Esophagus muscularis mucosa (tissue), 4 donors: ENCODE measurements around the gene DPEP2. TPM values are rescaled to one million over a fixed set of nuclear protein-coding genes. Genes with fewer than 3 reads are reported as not detected.
A peak's percentile ranks its signal among the peaks of the same experiment; 100 is the strongest.

Experiments
- DNase-seq: peaks from one replicate; pipeline ENCODE4 v3.0.0-alpha.2; 2017; ENCODE audit errors: extremely low spot score
- H3K27ac ChIP-seq, 4 donors: fragments of 200-600 bp; sonication (generic); replicated peaks in 1 of 4; 1 replicate in 3 of 4; 2 replicates in 1 of 4; pipeline ENCODE4 v1.5.1; 2016 to 2019; ENCODE audit warnings: mild to moderate bottlenecking in 1 of 4
- H3K27me3 ChIP-seq, 4 donors: fragments of 200-600 bp; sonication (generic); one replicate each; pipeline versions ENCODE4 v1.5.1 to v1.6.0; 2016 to 2019
- H3K36me3 ChIP-seq, 4 donors: fragments of 200-600 bp; sonication (generic); one replicate each; pipeline ENCODE4 v1.5.1; 2016 to 2019
- H3K4me1 ChIP-seq, 4 donors: fragments of 200-600 bp; sonication (generic); one replicate each; pipeline ENCODE4 v1.5.1; 2016 to 2019
- H3K4me3 ChIP-seq, 4 donors: fragments of 200-600 bp; sonication (generic); 1 replicate in 2 of 4; 2 replicates in 2 of 4; pipeline ENCODE4 v1.5.1; 2016 to 2019; ENCODE audit warnings: mild to moderate bottlenecking in 4 of 4, moderate library complexity in 1 of 4
- H3K9me3 ChIP-seq, 4 donors: fragments of 200-600 bp; sonication (generic); 1 replicate in 3 of 4; 2 replicates in 1 of 4; pipeline ENCODE4 v1.5.1; 2016 to 2019
- EP300 ChIP-seq: sonication (generic); formaldehyde crosslinking; IDR thresholded peaks from one replicate; pipeline ENCODE4 v1.6.1; 2017; ENCODE audit warnings: antibody characterized with exemption
- POLR2A ChIP-seq: fragments of 450-650 bp; IDR thresholded peaks from one replicate; pipeline ENCODE4 v1.6.1; 2017; ENCODE audit warnings: antibody characterized with exemption, moderate library complexity, mild to moderate bottlenecking, low read depth
- POLR2AphosphoS5 ChIP-seq, 2 donors: sonication (generic); formaldehyde crosslinking; IDR thresholded peaks; one replicate each; pipeline ENCODE4 v1.6.1; 2017; ENCODE audit warnings: antibody characterized with exemption in 2 of 2
- WGBS: methylation state at CpG from one replicate; pipeline ENCODE4 v1.1.5; 2018; 5-methylcytosine and 5-hydroxymethylcytosine counted together
- intact Hi-C: fragments of 100-400 bp; cut with DNase I; formaldehyde crosslinking; loops from one replicate; pipeline ENCODE4 v1.15.1; 2023
- total RNA-seq, 4 donors: library from RNA; depleted of rRNA; stranded (reverse); fragments of >200 nt; gene quantifications; one replicate each; pipeline versions ENCODE4 v1.1.0 to v1.2.1, GENCODE V29; 2016
- TF ChIP-seq, protein P1 (sequence below), 3 experiments: fragments of 200-600 bp in 2 of 3; fragments of 450-650 bp in 1 of 3; sonication (generic) in 2 of 3; IDR thresholded peaks; one replicate each; pipeline ENCODE4 v1.5.1; 2017 to 2019; ENCODE audit warnings: antibody characterized with exemption in 3 of 3, mild to moderate bottlenecking in 2 of 3, moderate library complexity in 1 of 3

Gene DPEP2
- total RNA-seq, 4 donors from 2014 or later: 1.4 to 5.5 (median 3.7) TPM

DNA sequence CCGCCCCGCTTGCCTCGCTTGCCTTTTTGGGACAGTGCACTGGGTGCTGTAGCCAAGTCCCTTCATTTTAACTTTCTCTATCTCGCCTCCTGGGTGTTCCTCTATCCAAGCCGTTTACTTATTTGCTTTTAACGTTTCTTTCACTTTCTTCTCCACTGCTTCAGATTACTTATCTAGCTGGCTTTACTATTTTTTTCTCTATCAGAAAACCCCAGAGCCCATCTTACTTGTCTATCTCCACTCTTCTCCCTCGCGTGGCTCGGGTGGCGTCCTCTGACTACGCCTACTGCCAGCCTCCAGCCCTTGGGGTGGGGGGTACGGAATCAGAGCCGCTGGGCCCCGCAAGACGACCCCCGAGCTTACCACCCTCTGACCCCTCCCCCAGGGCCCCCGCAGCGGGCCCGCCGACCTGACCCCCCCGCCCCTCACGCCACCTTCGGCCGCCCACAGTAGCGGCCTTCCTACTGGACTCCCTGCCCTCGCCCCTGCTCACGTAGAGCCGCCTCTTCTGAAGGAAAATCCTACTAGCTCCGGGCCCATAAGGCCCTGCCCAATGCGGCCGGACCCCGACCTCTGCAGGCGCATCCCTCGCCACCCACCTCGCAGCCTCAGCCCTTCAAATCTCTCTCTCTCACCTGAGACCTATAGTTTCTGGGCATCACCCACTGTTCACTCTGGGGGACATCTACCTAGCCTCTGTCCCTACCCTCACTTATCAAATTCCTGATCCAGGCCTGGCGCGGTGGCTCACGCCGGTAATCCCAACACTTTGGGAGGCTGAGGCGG, 29.8 kb downstream of the DPEP2 start:
- H3K36me3 ChIP-seq: no peaks in the 10 kb centered on the region
- H3K4me1 ChIP-seq: peaks cover 27 to 46% (median 41%) of the 10 kb centered on the region in 4 donors
- H3K27me3 ChIP-seq: no peaks in the 10 kb centered on the region
- peak overlapping the region; percentile 96 to 100 (median 98) for H3K27ac ChIP-seq
- no peak for TF ChIP-seq POLR2A
- no peak for TF ChIP-seq POLR2AphosphoS5 (IDR thresholded peaks at IDR 0.05)
- TF ChIP-seq EP300: no peak
- TF ChIP-seq, protein P1, sequence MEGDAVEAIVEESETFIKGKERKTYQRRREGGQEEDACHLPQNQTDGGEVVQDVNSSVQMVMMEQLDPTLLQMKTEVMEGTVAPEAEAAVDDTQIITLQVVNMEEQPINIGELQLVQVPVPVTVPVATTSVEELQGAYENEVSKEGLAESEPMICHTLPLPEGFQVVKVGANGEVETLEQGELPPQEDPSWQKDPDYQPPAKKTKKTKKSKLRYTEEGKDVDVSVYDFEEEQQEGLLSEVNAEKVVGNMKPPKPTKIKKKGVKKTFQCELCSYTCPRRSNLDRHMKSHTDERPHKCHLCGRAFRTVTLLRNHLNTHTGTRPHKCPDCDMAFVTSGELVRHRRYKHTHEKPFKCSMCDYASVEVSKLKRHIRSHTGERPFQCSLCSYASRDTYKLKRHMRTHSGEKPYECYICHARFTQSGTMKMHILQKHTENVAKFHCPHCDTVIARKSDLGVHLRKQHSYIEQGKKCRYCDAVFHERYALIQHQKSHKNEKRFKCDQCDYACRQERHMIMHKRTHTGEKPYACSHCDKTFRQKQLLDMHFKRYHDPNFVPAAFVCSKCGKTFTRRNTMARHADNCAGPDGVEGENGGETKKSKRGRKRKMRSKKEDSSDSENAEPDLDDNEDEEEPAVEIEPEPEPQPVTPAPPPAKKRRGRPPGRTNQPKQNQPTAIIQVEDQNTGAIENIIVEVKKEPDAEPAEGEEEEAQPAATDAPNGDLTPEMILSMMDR (IDR thresholded peaks at IDR 0.05): no peak
- no peaks in the 10 kb centered on the region for H3K9me3 ChIP-seq
- 50% methylated on average over 40 of the region's 40 CpGs for WGBS
- DNase-seq: no peak
- H3K4me3 ChIP-seq: peak overlapping the region; percentile 88 to 95 (median 92)
- intact Hi-C loops: no loop called here

- TF ChIP-seq, protein P1 (IDR thresholded peaks at IDR 0.05): no peak
- peak; percentile 77 for TF ChIP-seq POLR2A
- TF ChIP-seq EP300: no peak
- TF ChIP-seq POLR2AphosphoS5 (IDR thresholded peaks at IDR 0.05): peak; percentile 18 to 92
- 1% methylated on average over 40 of the region's 78 CpGs for WGBS
- peaks cover 35 to 54% (median 49%) of the 10 kb centered on the region in 4 donors for H3K4me1 ChIP-seq
- no peaks in the 10 kb centered on the region for H3K27me3 ChIP-seq
- peak within 1 kb of the TSS; percentile 96 to 100 (median 98) for H3K27ac ChIP-seq
- intact Hi-C loops: no loop called here
- DNase-seq: no peak
- peak within 1 kb of the TSS; percentile 88 to 95 (median 92) for H3K4me3 ChIP-seq
- no peaks in the 10 kb centered on the region for H3K9me3 ChIP-seq
- H3K36me3 ChIP-seq: no peaks in the 10 kb centered on the region
These were observed 30.7 kb downstream of the DPEP2 start, which contains the start of gene SLC12A4 for GRCh38 chr16:67968400-67969253. SLC12A4 (minus strand) TSS chr16:67968637; CDS start chr16:67968553, 84 bp downstream.

DNA sequence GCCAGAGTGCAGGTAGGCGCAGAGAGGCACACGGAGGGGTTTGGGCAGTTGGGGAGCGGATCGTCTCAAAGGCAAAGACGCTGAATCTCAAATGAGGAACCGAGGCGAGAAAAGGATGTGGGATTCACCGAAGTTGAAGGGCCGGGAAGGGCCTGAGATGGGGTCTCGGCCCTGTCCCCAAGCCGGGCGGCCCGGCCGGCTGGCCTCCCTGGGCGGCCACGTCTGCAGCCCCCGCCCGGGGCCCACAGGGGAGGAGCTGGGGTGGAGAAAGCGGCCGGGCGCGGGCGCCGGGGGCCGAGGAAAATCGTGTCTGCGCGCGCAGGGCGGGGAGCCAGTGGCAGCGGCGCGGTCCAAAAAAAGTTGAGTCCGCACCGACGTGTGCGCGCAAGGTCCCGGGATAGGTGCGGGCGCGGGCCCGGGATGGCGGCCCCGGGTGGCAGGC, 31.3 kb downstream of the DPEP2 start:
- Histone ChIP-seq H3K9me3 (no peaks in the 10 kb centered on the region), H3K36me3 (peaks cover 0 to 5% (median 3%) of the 10 kb centered on the region in 4 donors), H3K4me3 (peak overlapping the region; percentile 88 to 95 (median 92)), H3K27ac (peak overlapping the region; percentile 96 to 100 (median 98)), H3K27me3 (no peaks in the 10 kb centered on the region), H3K4me1 (peaks cover 41 to 60% (median 55%) of the 10 kb centered on the region in 4 donors)
- no peak for TF ChIP-seq EP300
- TF ChIP-seq, protein P1 (IDR thresholded peaks at IDR 0.05): no peak
- no peak for TF ChIP-seq POLR2AphosphoS5 (IDR thresholded peaks at IDR 0.05)
- TF ChIP-seq POLR2A: no peak
- no CpG with 5 or more reads among the region's 45 CpGs for WGBS
- intact Hi-C loops: no loop called here
- DNase-seq: no peak

GRCh38 chr16:67967183-67967957, 31.9 kb downstream of the DPEP2 start:
- 10% methylated on average over 15 of the region's 18 CpGs for WGBS
- Histone ChIP-seq H3K4me1 (peaks cover 47 to 66% (median 61%) of the 10 kb centered on the region in 4 donors), H3K36me3 (peaks cover 4 to 11% (median 9%) of the 10 kb centered on the region in 4 donors), H3K27me3 (no peaks in the 10 kb centered on the region), H3K27ac (peak overlapping the region; percentile 96 to 100 (median 98)), H3K9me3 (no peaks in the 10 kb centered on the region), H3K4me3 (peak overlapping the region; percentile 88 to 95 (median 92))
- no peak for TF ChIP-seq POLR2A
- TF ChIP-seq EP300: no peak
- TF ChIP-seq POLR2AphosphoS5 (IDR thresholded peaks at IDR 0.05): no peak
- TF ChIP-seq, protein P1 (IDR thresholded peaks at IDR 0.05): no peak
- intact Hi-C loops: no loop called here
- DNase-seq: no peak
